ENCODE results near the gene HYKK.
"Not testable (repeated sequence)": the region's sequence is repeated elsewhere in the genome, so short reads cannot be mapped to it uniquely, and the experiment has no call there.

The HYKK gene

DNA sequence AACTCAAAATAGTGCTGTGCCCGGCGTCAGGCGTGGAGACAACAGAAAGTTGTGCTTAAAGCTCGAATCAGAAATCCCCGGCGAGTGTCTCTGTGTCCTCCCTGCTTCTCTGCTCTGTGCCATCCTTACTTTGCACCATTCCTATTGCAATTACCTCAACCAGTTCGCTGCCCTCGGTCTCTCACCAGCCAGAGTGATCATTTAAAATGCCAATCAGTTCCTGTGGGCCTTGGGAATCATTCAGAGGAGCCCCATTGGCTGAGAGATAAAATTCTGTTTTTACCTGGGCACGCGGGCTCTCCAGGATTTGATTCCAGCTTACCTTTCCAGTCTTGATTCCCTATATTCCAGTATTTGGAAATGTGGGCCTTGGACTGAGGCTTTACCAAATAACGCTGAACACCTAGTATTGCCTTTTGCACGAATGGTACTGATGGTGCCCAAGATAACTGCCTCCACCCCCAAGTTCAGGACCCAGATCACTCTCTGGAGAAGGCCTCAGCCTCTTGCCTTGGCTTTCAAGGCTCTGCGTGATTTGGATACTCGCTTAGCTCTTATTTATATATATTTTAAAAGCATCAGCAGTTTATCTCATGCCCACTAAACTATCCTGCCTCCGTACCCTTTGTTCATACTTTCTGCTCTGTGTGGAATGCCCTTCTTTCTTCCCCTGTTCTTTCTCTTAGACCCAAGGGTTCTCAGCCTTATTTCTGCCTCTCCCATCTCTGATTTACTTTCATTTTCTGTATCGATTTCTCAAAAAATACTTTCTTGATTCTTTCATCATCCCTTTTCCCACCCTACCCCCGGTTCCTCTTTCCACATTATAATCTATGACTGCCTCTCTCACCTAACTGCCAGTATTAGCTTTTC lies 33.7 kb downstream of the HYKK start:
- DNase-seq = no peak

DNA sequence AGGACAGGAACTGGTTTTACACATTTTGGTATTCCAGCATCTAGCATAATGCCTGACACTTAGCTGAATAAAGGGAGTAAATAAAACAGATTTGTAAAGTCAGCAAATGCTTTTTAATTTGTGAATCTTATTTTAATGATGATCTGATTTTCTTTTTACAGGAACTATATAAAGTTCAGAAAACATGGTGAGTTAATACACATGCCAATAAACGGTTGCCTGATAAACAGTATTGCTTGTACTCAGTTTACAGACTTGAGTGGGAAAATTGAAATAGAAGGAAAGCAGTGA lies 34.3 kb downstream of the HYKK start:
- DNase-seq = no peak

DNA sequence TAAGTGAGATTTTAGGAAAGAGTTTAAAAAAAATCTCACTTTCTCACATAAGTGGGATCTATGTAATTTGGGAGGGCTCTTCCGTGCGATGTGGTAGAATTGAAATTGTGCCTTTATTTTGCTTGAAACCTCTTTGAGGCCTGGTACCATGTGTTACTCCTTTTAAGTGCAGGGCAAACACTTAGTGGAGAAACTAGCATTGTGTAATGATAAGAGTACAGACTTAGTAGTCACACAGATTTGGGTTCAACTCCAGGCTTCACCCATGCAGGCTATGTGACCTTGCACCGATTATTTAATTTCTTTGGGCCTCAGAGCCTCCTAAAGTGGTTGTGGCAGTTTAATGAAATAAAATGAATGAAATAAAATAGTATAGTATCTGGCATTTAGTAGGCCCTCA lies 35.3 kb downstream of the HYKK start:
- no peak for DNase-seq

- no peak for DNase-seq
These were observed 42.8 kb downstream of the HYKK start for GRCh38 chr15:78550194-78550593.

GRCh38 chr15:78550815-78551214 lies 43.4 kb downstream of the HYKK start:
- no peak for DNase-seq

DNA sequence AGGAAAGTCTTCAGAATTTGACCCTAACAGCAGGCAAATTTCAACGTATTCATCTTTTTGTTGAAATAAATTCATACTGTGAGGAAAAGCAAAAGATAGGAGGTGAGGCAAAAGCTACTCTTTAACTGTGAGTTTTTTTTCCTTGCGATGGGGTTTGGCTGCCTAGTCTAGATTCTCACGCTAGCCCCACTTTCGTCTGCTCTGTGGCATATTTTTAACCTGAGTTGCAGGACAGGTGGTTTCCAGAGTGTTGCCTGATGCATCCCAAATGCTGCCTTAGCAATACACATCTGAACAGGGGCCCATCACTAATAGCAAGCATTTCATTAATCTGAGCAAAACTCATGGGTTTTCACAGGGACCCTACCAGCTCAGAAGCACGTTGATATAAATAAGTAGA lies 44.5 kb downstream of the HYKK start:
- no peak for DNase-seq

DNA sequence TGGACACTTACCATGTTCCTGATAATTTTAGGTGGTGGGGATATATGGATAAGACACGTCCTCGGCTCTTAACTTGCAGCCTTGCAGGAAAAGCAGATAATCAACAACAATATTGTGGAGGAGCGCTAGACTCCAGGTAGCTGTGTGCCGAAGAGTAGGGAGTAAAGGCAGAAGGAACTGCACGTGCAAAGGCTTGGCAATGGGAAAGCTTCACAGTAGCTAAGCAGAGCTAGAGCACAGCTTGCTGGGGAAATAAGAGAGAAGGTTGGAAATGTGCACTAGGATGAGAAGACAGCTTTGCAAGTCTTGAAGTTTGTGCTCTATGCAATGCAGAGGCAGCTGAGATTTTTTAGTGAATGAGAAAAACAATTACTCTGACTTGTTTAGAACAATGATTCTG lies 45.2 kb downstream of the HYKK start:
- DNase-seq = no peak

- not testable (repeated sequence) for DNase-seq
These were observed 52.8 kb downstream of the HYKK start for GRCh38 chr15:78560201-78560600.

- no peak for DNase-seq
These were observed 54.1 kb downstream of the HYKK start for GRCh38 chr15:78561490-78561889.

DNA sequence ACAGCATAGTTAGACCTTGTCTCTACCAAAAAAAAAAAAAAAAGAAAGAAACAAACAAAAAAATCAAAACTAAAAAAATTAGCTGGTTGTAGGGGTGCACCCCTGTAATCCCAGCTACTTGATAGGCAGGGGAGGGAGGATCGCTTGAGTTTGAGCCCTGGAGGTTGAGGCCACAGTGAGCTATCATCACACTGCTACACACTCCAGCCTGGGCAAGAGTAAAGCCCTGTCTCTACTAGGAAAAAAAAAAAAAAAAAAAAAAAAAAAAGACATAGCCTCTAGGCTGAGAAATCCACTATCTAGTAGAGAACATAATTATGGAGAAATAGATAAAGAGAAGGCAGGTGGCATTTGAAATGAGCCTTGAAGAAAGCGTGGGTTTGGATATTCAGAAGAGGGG lies 55.7 kb downstream of the HYKK start:
- no peak for DNase-seq

GRCh38 chr15:78564743-78565096 lies 57.3 kb downstream of the HYKK start:
- no peak for DNase-seq

GRCh38 chr15:78565097-78565950 lies 57.9 kb downstream of the HYKK start, which contains the start of gene CHRNA5:
Gene CHRNA5, plus strand, starts transcription at chr15:78565520. Its CDS starts 200 bp downstream, at chr15:78565720.
- peak; percentile 81 for DNase-seq

DNA sequence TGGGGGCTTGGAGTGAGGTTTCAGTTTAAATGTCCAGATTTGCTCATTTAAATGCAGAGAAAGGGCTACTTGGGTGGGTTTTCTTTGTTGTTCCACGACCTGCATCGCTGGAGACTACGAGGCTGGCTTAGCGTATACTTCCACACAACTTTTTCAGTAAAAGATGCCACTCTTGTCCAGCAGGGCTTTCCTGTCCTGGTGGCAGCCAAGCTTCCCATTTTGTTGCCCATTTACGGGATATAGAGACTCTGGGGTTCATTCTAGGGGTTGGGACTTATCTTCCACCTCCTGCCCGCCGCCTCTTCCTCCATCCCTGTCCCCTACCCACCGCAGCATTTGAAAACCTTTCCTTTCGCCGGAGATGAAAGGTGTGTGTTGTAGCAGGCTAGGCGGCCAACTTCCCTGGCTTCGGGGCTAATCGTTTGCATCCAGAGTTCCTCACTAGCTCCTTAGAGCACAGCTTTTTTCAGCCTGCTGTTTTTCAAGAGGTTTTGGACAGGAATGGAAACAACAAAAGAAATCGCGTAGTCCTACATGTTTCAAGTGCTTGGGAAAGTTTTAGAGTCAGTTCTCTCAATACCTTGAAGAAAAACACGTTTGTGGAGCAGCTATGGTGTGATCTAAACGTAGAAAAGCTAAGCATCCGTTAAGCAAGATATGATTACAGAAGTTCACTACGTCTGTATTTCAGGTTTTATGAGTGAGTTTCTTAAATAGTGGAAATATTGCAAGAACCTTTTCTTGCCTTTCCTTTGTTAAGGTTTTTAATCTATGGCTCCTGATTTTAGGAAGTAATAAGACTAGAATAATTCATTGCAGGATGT lies 58.8 kb downstream of the HYKK start:
- DNase-seq = no peak

- no peak for DNase-seq
These were observed 60.2 kb downstream of the HYKK start for GRCh38 chr15:78567531-78567930.

DNA sequence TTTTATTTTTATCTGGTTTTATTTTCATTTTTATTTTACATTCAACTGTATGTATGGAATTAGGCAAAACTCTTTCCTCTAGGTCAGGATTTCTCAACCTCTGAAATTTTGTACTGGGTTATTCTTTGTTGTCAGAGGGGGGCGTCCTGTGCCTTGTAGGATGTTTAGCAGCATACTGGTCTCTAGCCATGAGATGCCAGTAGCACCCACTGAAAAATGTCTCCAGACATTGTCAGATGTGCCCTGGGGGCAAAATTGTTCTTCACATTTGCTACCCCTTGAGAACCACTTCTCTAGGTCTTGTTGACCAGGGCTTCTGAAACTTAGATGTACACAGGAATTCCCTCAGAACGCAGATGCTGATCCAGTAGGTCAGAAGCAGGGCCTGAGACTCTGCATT lies 63.3 kb downstream of the HYKK start:
- DNase-seq = no peak

- no peak for DNase-seq
These were observed 64.0 kb downstream of the HYKK start for GRCh38 chr15:78571382-78571781.

GRCh38 chr15:78573416-78573815 lies 66.0 kb downstream of the HYKK start:
- no peak for DNase-seq

DNA sequence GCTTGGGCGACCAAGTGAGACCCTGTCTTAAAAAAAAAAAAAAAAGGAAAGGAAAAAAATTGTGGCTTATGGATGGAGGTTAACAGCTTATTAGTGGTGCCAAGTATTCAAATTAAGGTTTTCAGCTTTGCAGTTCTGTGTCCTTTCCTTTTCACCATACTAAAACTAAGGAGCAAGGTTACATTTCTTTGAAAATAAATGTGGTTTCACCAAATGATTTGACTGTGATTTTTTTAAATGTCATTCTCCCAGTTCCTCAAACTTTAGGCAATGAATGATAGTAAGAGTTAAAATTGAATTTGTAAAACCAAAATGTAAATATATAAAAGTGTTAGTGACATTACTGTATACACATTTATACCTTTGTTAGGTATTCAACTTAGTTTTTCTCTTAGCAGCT lies 67.6 kb downstream of the HYKK start:
- no peak for DNase-seq
